OCI-M1 (cell line): ENCODE data around the gene LMTK2.
"Not testable (repeated sequence)": the region's sequence is repeated elsewhere in the genome, so short reads cannot be mapped to it uniquely, and the experiment has no call there.

Experiments
- DNase-seq: peaks from one replicate; lab custom pipeline; 2025; lab: John Stamatoyannopoulos, UW

The LMTK2 gene

GRCh38 chr7:98105942-98106544 lies 619 bp upstream of the LMTK2 start:
- DNase-seq = no peak

GRCh38 chr7:98107313-98107721 lies 655 bp downstream of the LMTK2 start:
- DNase-seq = peak; percentile 58

GRCh38 chr7:98110249-98111022 lies 3.8 kb downstream of the LMTK2 start:
- DNase-seq = peak; percentile 79

GRCh38 chr7:98112077-98112476 lies 5.4 kb downstream of the LMTK2 start:
- DNase-seq = no peak

GRCh38 chr7:98115746-98116525 lies 9.3 kb downstream of the LMTK2 start:
- DNase-seq = no peak

- no peak for DNase-seq
Observed at GRCh38 chr7:98116656-98117461, 10.2 kb downstream of the LMTK2 start.

- DNase-seq = no peak
Observed at GRCh38 chr7:98119256-98119918, 12.7 kb downstream of the LMTK2 start.

GRCh38 chr7:98120559-98120958 lies 13.9 kb downstream of the LMTK2 start:
- DNase-seq = no peak

GRCh38 chr7:98121388-98121787 lies 14.7 kb downstream of the LMTK2 start:
- not testable (repeated sequence) for DNase-seq

GRCh38 chr7:98123365-98123696 lies 16.7 kb downstream of the LMTK2 start:
- no peak for DNase-seq

- DNase-seq = no peak
Observed at GRCh38 chr7:98125759-98126158, 19.1 kb downstream of the LMTK2 start.

GRCh38 chr7:98126311-98127142 lies 19.9 kb downstream of the LMTK2 start:
- no peak for DNase-seq

GRCh38 chr7:98128346-98128745 lies 21.7 kb downstream of the LMTK2 start:
- no peak for DNase-seq

GRCh38 chr7:98130959-98131358 lies 24.3 kb downstream of the LMTK2 start:
- no peak for DNase-seq

GRCh38 chr7:98133181-98133580 lies 26.5 kb downstream of the LMTK2 start:
- DNase-seq = peak; percentile 99

GRCh38 chr7:98133621-98134303 lies 27.1 kb downstream of the LMTK2 start:
- DNase-seq = no peak

- no peak for DNase-seq
Observed at GRCh38 chr7:98134420-98135228, 28.0 kb downstream of the LMTK2 start.

GRCh38 chr7:98135984-98136383 lies 29.3 kb downstream of the LMTK2 start:
- DNase-seq = no peak

- no peak for DNase-seq
Observed at GRCh38 chr7:98136423-98136822, 29.8 kb downstream of the LMTK2 start.
